Transverse colon (tissue), 4 donors: ENCODE data around the gene RHBDD1. TPM values are rescaled to one million over a fixed set of nuclear protein-coding genes. Genes with fewer than 3 reads are reported as not detected.

Experiments
- DNase-seq: peaks from one replicate; pipeline ENCODE4 v3.0.0-alpha.2; 2019
- H3K27ac ChIP-seq, 4 donors: fragments of 200-600 bp; sonication (generic); 2 replicates each; pipeline ENCODE4 v1.5.1; 2016 to 2018; ENCODE audit warnings: inconsistent platforms in 4 of 4
- H3K27me3 ChIP-seq: fragments of 200-600 bp; sonication (generic); 2 replicates; pipeline ENCODE4 v1.5.1; 2017; ENCODE audit warnings: inconsistent platforms
- H3K36me3 ChIP-seq, 4 donors: fragments of 200-600 bp; sonication (generic); 2 replicates each; pipeline ENCODE4 v1.5.1; 2017 to 2019; ENCODE audit warnings: inconsistent platforms in 4 of 4
- H3K4me1 ChIP-seq, 4 donors: fragments of 200-600 bp; sonication (generic); 2 replicates each; pipeline ENCODE4 v1.5.1; 2017 to 2020; ENCODE audit warnings: inconsistent platforms in 4 of 4
- H3K4me3 ChIP-seq, 4 donors: fragments of 200-600 bp; sonication (generic); 1 replicate in 1 of 4; 2 replicates in 3 of 4; pipeline versions ENCODE4 v1.5.1 to v1.6.1; 2017 to 2019; ENCODE audit warnings: inconsistent platforms in 4 of 4
- H3K9me3 ChIP-seq, 2 donors: fragments of 200-600 bp; sonication (generic); 2 replicates each; pipeline ENCODE4 v1.5.1; 2017 to 2019; ENCODE audit warnings: inconsistent platforms in 2 of 2
- EP300 ChIP-seq: sonication (generic); formaldehyde crosslinking; IDR thresholded peaks from one replicate; pipeline ENCODE4 v1.6.1; 2017; ENCODE audit warnings: antibody characterized with exemption, low read depth
- POLR2A ChIP-seq: fragments of 450-650 bp; IDR thresholded peaks from one replicate; pipeline ENCODE4 v1.6.1; 2016; ENCODE audit warnings: antibody characterized with exemption, mild to moderate bottlenecking, moderate library complexity
- POLR2AphosphoS5 ChIP-seq, 3 donors: sonication (generic); formaldehyde crosslinking; IDR thresholded peaks; one replicate each; pipeline ENCODE4 v1.6.1; 2016; ENCODE audit warnings: antibody characterized with exemption in 3 of 3
- WGBS, 2 donors: methylation state at CpG; one replicate each; pipeline ENCODE4 v1.1.5; 2018; ENCODE audit warnings: low coverage in 1 of 2; 5-methylcytosine and 5-hydroxymethylcytosine counted together
- in situ Hi-C, 4 donors: fragments of 200-750 bp; cut with MboI; loops; one replicate each; pipeline versions ENCODE4 v1.15.0 to v1.15.1; 2017; ENCODE audit warnings: low sequenced_read_pairs in 3 of 4, low pct_ligation_motif_present in 1 of 4, low pct_unique_long_range_greater_than_20kb in 1 of 4
- intact Hi-C: fragments of 100-400 bp; cut with DNase I; formaldehyde crosslinking; loops from one replicate; pipeline ENCODE4 v1.15.1; 2023; ENCODE audit warnings: low total_unique reads
- total RNA-seq, 4 donors: library from RNA; depleted of rRNA; stranded (reverse); fragments of >200 nt; gene quantifications; one replicate each; pipeline ENCODE4 v1.1.0, GENCODE V29; 2016
- TF ChIP-seq, protein P1 (sequence below), 5 experiments: fragments of 200-600 bp in 3 of 5; fragments of 450-650 bp in 2 of 5; sonication (generic) in 3 of 5; IDR thresholded peaks; 1 replicate in 2 of 5; 2 replicates in 3 of 5; pipeline ENCODE4 v1.5.1; 2016 to 2017; ENCODE audit warnings: antibody characterized with exemption in 5 of 5, inconsistent platforms in 3 of 5, mild to moderate bottlenecking in 2 of 5, moderate library complexity in 1 of 5

The RHBDD1 gene
- total RNA-seq, 4 donors from 2014 or later = 11.9 to 47.5 (median 22.5) TPM

DNA sequence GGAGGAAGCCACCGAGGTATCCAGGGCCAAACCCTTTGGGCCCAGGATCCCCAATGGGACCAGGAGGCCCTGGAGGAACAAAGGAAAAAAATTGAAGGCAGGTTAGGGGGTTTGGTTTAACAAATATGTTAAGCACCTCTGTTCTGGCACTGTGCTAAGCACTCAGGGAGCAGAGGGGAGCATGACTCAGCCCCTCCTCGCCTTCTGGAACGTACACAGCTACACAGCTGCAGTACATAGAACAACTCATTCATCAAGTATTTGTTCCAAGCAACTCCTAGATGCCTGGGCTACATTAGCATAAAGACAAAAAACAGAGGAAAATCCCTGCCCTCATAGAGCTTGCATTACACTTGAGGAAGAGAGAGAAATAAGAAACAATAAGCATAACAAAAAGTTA is 174.6 kb downstream of the RHBDD1 start:
- Histone ChIP-seq H3K9me3 (no peaks in the 10 kb centered on the region), H3K4me3 (no peak overlapping the region), H3K27ac (no peak overlapping the region), H3K4me1 (no peaks in the 10 kb centered on the region), H3K36me3 (no peaks in the 10 kb centered on the region), H3K27me3 (no peaks in the 10 kb centered on the region)
- in situ Hi-C loops = loop anchor here in 1 of 4 donors (25.0 kb wide), 1 partner anchor 1723 kb away; no protein-coding TSS in a partner anchor
- 20 to 66% methylated on average over 1 to 3 of the region's 3 CpGs for WGBS, 2 donors
- no peak for DNase-seq
- intact Hi-C loops = no loop called here
- TF ChIP-seq EP300 (no peak), POLR2A (no peak), POLR2AphosphoS5 (IDR thresholded peaks at IDR 0.05) (no peak)
- TF ChIP-seq, protein P1, sequence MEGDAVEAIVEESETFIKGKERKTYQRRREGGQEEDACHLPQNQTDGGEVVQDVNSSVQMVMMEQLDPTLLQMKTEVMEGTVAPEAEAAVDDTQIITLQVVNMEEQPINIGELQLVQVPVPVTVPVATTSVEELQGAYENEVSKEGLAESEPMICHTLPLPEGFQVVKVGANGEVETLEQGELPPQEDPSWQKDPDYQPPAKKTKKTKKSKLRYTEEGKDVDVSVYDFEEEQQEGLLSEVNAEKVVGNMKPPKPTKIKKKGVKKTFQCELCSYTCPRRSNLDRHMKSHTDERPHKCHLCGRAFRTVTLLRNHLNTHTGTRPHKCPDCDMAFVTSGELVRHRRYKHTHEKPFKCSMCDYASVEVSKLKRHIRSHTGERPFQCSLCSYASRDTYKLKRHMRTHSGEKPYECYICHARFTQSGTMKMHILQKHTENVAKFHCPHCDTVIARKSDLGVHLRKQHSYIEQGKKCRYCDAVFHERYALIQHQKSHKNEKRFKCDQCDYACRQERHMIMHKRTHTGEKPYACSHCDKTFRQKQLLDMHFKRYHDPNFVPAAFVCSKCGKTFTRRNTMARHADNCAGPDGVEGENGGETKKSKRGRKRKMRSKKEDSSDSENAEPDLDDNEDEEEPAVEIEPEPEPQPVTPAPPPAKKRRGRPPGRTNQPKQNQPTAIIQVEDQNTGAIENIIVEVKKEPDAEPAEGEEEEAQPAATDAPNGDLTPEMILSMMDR (IDR thresholded peaks at IDR 0.05) = no peak

DNA sequence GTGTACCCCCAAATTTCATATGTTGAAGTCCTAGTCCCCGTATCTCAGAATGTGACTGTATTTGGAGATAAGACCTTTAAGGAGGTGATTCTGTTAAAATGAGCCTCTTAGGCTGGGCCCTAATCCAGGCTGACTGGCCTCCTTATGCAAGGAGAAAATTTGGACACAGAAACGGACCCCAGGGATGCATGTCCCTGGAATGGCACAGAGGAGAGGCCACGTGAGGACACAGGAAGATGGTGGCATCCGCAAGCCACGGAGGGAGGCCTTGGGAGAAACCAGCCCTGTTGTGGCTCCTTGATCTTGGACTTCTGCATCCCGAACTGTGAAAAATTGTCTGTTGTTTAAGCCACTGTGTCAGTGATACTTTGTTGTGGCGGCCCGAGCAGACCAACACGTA is 177.5 kb downstream of the RHBDD1 start:
- TF ChIP-seq POLR2AphosphoS5 (IDR thresholded peaks at IDR 0.05) (no peak), POLR2A (no peak), EP300 (no peak)
- TF ChIP-seq, protein P1 (IDR thresholded peaks at IDR 0.05) = no peak
- Histone ChIP-seq H3K9me3 (no peaks in the 10 kb centered on the region), H3K27ac (no peak overlapping the region), H3K4me1 (no peaks in the 10 kb centered on the region), H3K4me3 (no peak overlapping the region), H3K36me3 (no peaks in the 10 kb centered on the region), H3K27me3 (no peaks in the 10 kb centered on the region)
- in situ Hi-C loops (loop anchor here in 1 of 4 donors (25.0 kb wide), 1 partner anchor 1726 kb away; no protein-coding TSS in a partner anchor), intact Hi-C loops (no loop called here)
- no peak for DNase-seq
- WGBS, 2 donors = 90 to 92% methylated on average over 7 to 9 of the region's 9 CpGs

DNA sequence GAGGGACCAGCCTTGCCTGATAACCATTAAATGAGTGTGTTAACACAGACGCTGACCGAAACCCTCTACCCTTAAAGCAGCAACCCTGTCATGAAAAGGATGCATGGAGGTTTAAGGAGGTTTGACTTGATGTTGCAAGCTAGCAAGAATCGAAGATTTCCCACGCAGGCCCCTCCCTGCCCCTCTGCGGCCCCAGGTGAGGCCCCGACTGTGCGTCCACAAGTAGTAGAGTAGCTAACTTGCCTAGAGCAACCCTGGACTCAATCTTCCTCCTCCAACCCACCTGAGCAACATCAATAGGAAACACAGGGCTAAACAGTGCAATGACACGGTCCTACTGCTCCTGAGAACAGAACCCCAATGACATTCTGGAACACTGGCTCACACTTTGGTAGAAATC is 178.0 kb downstream of the RHBDD1 start:
- 91% methylated on average over 8 of the region's 8 CpGs; no CpG with 5 or more reads in 1 of the 2 donors for WGBS, 2 donors
- TF ChIP-seq POLR2A (no peak), POLR2AphosphoS5 (IDR thresholded peaks at IDR 0.05) (no peak), EP300 (no peak)
- TF ChIP-seq, protein P1 (IDR thresholded peaks at IDR 0.05) = no peak
- intact Hi-C loops = no loop called here

DNA sequence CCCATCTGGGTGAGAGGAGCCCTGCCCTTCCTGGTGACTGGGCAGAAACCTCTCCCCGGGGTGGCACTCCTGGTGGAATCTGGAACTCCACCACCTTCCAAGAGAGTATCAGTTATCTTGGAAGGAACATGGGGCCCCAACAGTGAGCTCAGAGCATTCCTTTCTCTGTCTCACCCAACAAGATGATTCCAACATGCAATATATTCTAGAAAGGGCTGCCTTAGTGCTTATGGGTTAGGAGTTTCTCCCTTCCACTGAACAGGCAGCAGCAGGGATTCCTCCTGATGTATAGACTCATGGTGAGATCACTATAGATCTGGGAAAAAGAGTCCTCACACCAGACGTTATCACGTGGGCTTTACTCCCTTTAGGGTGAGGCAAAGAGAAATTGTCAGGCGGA is 181.0 kb downstream of the RHBDD1 start:
- H3K27ac ChIP-seq = no peak overlapping the region
- no peak overlapping the region for H3K4me3 ChIP-seq
- DNase-seq = no peak
- in situ Hi-C loops = loop anchor here in 1 of 4 donors (25.0 kb wide), 1 partner anchor 1730 kb away; no protein-coding TSS in a partner anchor
- H3K27me3 ChIP-seq = no peaks in the 10 kb centered on the region
- H3K36me3 ChIP-seq = no peaks in the 10 kb centered on the region
- no peaks in the 10 kb centered on the region for H3K4me1 ChIP-seq
- WGBS, 2 donors = 58 to 60% methylated on average over 3 to 4 of the region's 4 CpGs
- intact Hi-C loops = no loop called here
- H3K9me3 ChIP-seq = no peaks in the 10 kb centered on the region
- TF ChIP-seq, protein P1 (IDR thresholded peaks at IDR 0.05) = no peak
- TF ChIP-seq POLR2A (no peak), EP300 (no peak), POLR2AphosphoS5 (IDR thresholded peaks at IDR 0.05) (no peak)

More for the DNA sequence above, 178.0 kb downstream of the RHBDD1 start:
- no peaks in the 10 kb centered on the region for H3K9me3 ChIP-seq
- in situ Hi-C loops = loop anchor here in 1 of 4 donors (25.0 kb wide), 1 partner anchor 1727 kb away; no protein-coding TSS in a partner anchor
- H3K4me1 ChIP-seq = no peaks in the 10 kb centered on the region
- H3K4me3 ChIP-seq = no peak overlapping the region
- H3K27ac ChIP-seq = no peak overlapping the region
- DNase-seq = no peak
- no peaks in the 10 kb centered on the region for H3K36me3 ChIP-seq
- H3K27me3 ChIP-seq = no peaks in the 10 kb centered on the region
